Measurements from ENCODE around the gene CDH19. TPM values are rescaled to one million over a fixed set of nuclear protein-coding genes. Genes with fewer than 3 reads are reported as not detected.

Gene CDH19
- not detected in 2 replicates for total RNA-seq (2022)
- Bru-seq, nascent RNA: not detected
- percentile 2 among the genes with signal in this experiment for BruChase-seq, experiment 1, labeled RNA remaining after a 6-hour chase
- percentile 1 among the genes with signal in this experiment for BruChase-seq, experiment 2, labeled RNA remaining after a 2-hour chase
- long read RNA-seq: 0 reads

GRCh38 chr18:66603941-66604627 is at the start of gene CDH19:
Gene CDH19, minus strand, starts transcription at chr18:66604090. Its CDS starts 31,886 bp downstream, at chr18:66572204.
- intact Hi-C loops (cut with micrococcal nuclease): no loop called here
- no peaks in the 10 kb centered on the region for H3K4me1 Mint-ChIP-seq (ENCODE audit: insufficient read depth, unreplicated experiment)
- no peak for DNase-seq (ENCODE audit: unreplicated experiment)
- CTCF ChIA-PET: no interaction called here
- POLR2A ChIA-PET: no interaction called here
- BruUV-seq (replicated peaks): no TSS peak
- no peak within 1 kb of the TSS for H3K4me3 Mint-ChIP-seq (ENCODE audit: unreplicated experiment)
- H3K27ac Mint-ChIP-seq (ENCODE audit: low read depth, unreplicated experiment): no peak within 1 kb of the TSS
- no peak for TF ChIP-seq CTCF (IDR thresholded peaks at IDR 0.05; ENCODE audit: unreplicated experiment)
- no peaks in the 10 kb centered on the region for H3K36me3 Mint-ChIP-seq (ENCODE audit: insufficient read depth, unreplicated experiment)
- no peaks in the 10 kb centered on the region for H3K9me3 Mint-ChIP-seq (ENCODE audit: unreplicated experiment)
- H3K27me3 Mint-ChIP-seq (ENCODE audit: insufficient read depth, unreplicated experiment): peaks cover 11% of the 10 kb centered on the region

- ChIA-PET POLR2A (no interaction called here), CTCF (interaction anchor here (0.6 kb wide), 2 partner anchors 8 to 224 kb away, joined by 3 read pairs; no protein-coding TSS in a partner anchor)
- no peak overlapping the region for H3K27ac Mint-ChIP-seq (ENCODE audit: low read depth, unreplicated experiment)
- no peaks in the 10 kb centered on the region for H3K27me3 Mint-ChIP-seq (ENCODE audit: insufficient read depth, unreplicated experiment)
- H3K4me3 Mint-ChIP-seq (ENCODE audit: unreplicated experiment): no peak overlapping the region
- intact Hi-C loops (cut with micrococcal nuclease): no loop called here
- H3K36me3 Mint-ChIP-seq (ENCODE audit: insufficient read depth, unreplicated experiment): no peaks in the 10 kb centered on the region
- no peaks in the 10 kb centered on the region for H3K4me1 Mint-ChIP-seq (ENCODE audit: insufficient read depth, unreplicated experiment)
- DNase-seq (ENCODE audit: unreplicated experiment): no peak
- BruUV-seq (replicated peaks): no TSS peak
- TF ChIP-seq CTCF (IDR thresholded peaks at IDR 0.05; ENCODE audit: unreplicated experiment): no peak
- H3K9me3 Mint-ChIP-seq (ENCODE audit: unreplicated experiment): peaks cover 15% of the 10 kb centered on the region
Measured at GRCh38 chr18:66647671-66648070, 43.8 kb upstream of the CDH19 start.

- ChIA-PET POLR2A (no interaction called here), CTCF (interaction anchor here (0.6 kb wide), 1 partner anchor 976 kb away, joined by 4 read pairs; no protein-coding TSS in a partner anchor)
- no peak overlapping the region for H3K4me3 Mint-ChIP-seq (ENCODE audit: unreplicated experiment)
- DNase-seq (ENCODE audit: unreplicated experiment): peak; percentile 49
- TF ChIP-seq CTCF (IDR thresholded peaks at IDR 0.05; ENCODE audit: unreplicated experiment): no peak
- H3K4me1 Mint-ChIP-seq (ENCODE audit: insufficient read depth, unreplicated experiment): no peaks in the 10 kb centered on the region
- no peaks in the 10 kb centered on the region for H3K36me3 Mint-ChIP-seq (ENCODE audit: insufficient read depth, unreplicated experiment)
- no peaks in the 10 kb centered on the region for H3K27me3 Mint-ChIP-seq (ENCODE audit: insufficient read depth, unreplicated experiment)
- no peak overlapping the region for H3K27ac Mint-ChIP-seq (ENCODE audit: low read depth, unreplicated experiment)
- BruUV-seq (replicated peaks): no TSS peak
- peaks cover 15% of the 10 kb centered on the region for H3K9me3 Mint-ChIP-seq (ENCODE audit: unreplicated experiment)
- intact Hi-C loops (cut with micrococcal nuclease): no loop called here
Measured at GRCh38 chr18:66646609-66647008, 42.7 kb upstream of the CDH19 start.

- no peak for TF ChIP-seq CTCF (IDR thresholded peaks at IDR 0.05; ENCODE audit: unreplicated experiment)
- no TSS peak for BruUV-seq (replicated peaks)
- CTCF ChIA-PET: interaction anchor here (0.6 kb wide), 1 partner anchor 975 kb away, joined by 4 read pairs; no protein-coding TSS in a partner anchor
- intact Hi-C loops (cut with micrococcal nuclease): no loop called here
- Mint-ChIP-seq H3K4me3 (ENCODE audit: unreplicated experiment) (no peak overlapping the region), H3K4me1 (ENCODE audit: insufficient read depth, unreplicated experiment) (no peaks in the 10 kb centered on the region), H3K27me3 (ENCODE audit: insufficient read depth, unreplicated experiment) (no peaks in the 10 kb centered on the region), H3K36me3 (ENCODE audit: insufficient read depth, unreplicated experiment) (no peaks in the 10 kb centered on the region), H3K27ac (ENCODE audit: low read depth, unreplicated experiment) (no peak overlapping the region), H3K9me3 (ENCODE audit: unreplicated experiment) (peaks cover 15% of the 10 kb centered on the region)
- POLR2A ChIA-PET: no interaction called here
- no peak for DNase-seq (ENCODE audit: unreplicated experiment)
Measured at GRCh38 chr18:66645983-66646382, 42.1 kb upstream of the CDH19 start.
